Naive thymus-derived CD4-positive, alpha-beta T cell (primary cell): ENCODE results near the gene FAM43B. TPM values are rescaled to one million over a fixed set of nuclear protein-coding genes. Genes with fewer than 3 reads are reported as not detected.

Experiments used
- ATAC-seq: fragments of 150-1000 bp; cut with Tn5 transposase; 2 replicates; pipeline ENCODE4 v1.10.0; 2021; ENCODE audit warnings: mild to moderate bottlenecking, moderate library complexity
- CTCF ChIA-PET: fragments of 350-600 bp; sonication (Branson Sonifier 250); formaldehyde crosslinking; loops from one replicate; lab custom pipeline; 2021; ENCODE audit warnings: antibody characterized with exemption; lab: Charles Lee
- POLR2A ChIA-PET: fragments of 350-600 bp; sonication (Branson Sonifier 250); formaldehyde crosslinking; loops from one replicate; lab custom pipeline; 2021; ENCODE audit warnings: antibody characterized with exemption, inconsistent platforms; lab: Charles Lee
- DNase-seq, 9 donors: peaks; one replicate each; pipeline versions ENCODE4 v3.0.0 to v3.0.0-alpha.2; 2020 to 2022; ENCODE audit warnings: mixed read lengths in 1 of 9
- H3K27ac ChIP-seq: one replicate; pipeline ENCODE4 v1.7.0; 2013; ENCODE audit warnings: mild to moderate bottlenecking, low read depth, low read length, moderate library complexity
- H3K27me3 ChIP-seq, 2 donors: one replicate each; pipeline ENCODE4 v1.7.0; 2013; ENCODE audit warnings: low read length in 2 of 2, mild to moderate bottlenecking in 2 of 2, moderate library complexity in 2 of 2; ENCODE audit not compliant: control insufficient read depth in 2 of 2, insufficient read depth in 2 of 2
- H3K36me3 ChIP-seq, 3 experiments: 1 replicate in 2 of 3; 2 replicates in 1 of 3; pipeline ENCODE4 v1.7.0; 2013; ENCODE audit warnings: low read length in 3 of 3, mild to moderate bottlenecking in 3 of 3, moderate library complexity in 1 of 3; ENCODE audit not compliant: insufficient read depth in 3 of 3, control insufficient read depth in 2 of 3
- H3K4me1 ChIP-seq, 2 donors: one replicate each; pipeline ENCODE4 v1.7.0; 2013; ENCODE audit warnings: low read length in 2 of 2, mild to moderate bottlenecking in 2 of 2, moderate library complexity in 1 of 2; ENCODE audit not compliant: control insufficient read depth in 2 of 2, insufficient read depth in 2 of 2
- H3K4me3 ChIP-seq: 2 replicates; pipeline ENCODE4 v1.7.0; 2013; ENCODE audit warnings: mild to moderate bottlenecking, low read length
- H3K9me3 ChIP-seq, 3 experiments: 1 replicate in 2 of 3; 2 replicates in 1 of 3; pipeline ENCODE4 v1.7.0; 2013; ENCODE audit warnings: low read length in 3 of 3; ENCODE audit not compliant: control insufficient read depth in 2 of 3
- H3K27ac Mint-ChIP-seq, 9 donors: one replicate each; pipeline ENCODE4 v1.8.0; 2020 to 2022; ENCODE audit warnings: mixed read lengths in 9 of 9, mild to moderate bottlenecking in 8 of 9, moderate library complexity in 5 of 9, inconsistent platforms in 2 of 9
- H3K27me3 Mint-ChIP-seq, 5 donors: one replicate each; pipeline ENCODE4 v1.8.0; 2021 to 2022; ENCODE audit warnings: mixed read lengths in 5 of 5, mild to moderate bottlenecking in 1 of 5
- H3K36me3 Mint-ChIP-seq, 5 donors: one replicate each; pipeline ENCODE4 v1.8.0; 2020 to 2022; ENCODE audit warnings: mixed read lengths in 5 of 5, mild to moderate bottlenecking in 3 of 5, inconsistent platforms in 1 of 5
- H3K4me1 Mint-ChIP-seq, 7 donors: one replicate each; pipeline ENCODE4 v1.8.0; 2020 to 2022; ENCODE audit warnings: mixed read lengths in 7 of 7, mild to moderate bottlenecking in 3 of 7, inconsistent platforms in 1 of 7
- H3K4me3 Mint-ChIP-seq, 10 donors: one replicate each; pipeline ENCODE4 v1.8.0; 2020 to 2022; ENCODE audit warnings: mild to moderate bottlenecking in 10 of 10, mixed read lengths in 10 of 10, moderate library complexity in 6 of 10, inconsistent platforms in 2 of 10
- H3K9me3 Mint-ChIP-seq, 11 donors: one replicate each; pipeline ENCODE4 v1.8.0; 2020 to 2022; ENCODE audit warnings: mixed read lengths in 11 of 11, mild to moderate bottlenecking in 4 of 11, inconsistent platforms in 1 of 11, moderate library complexity in 1 of 11
- intact Hi-C, 2 donors: fragments of 100-400 bp; cut with micrococcal nuclease; formaldehyde crosslinking; loops; one replicate each; pipeline ENCODE4 v1.15.1; 2023
- polyA plus RNA-seq, 2 donors: library from polyadenylated mRNA; unstranded; fragments of 300-500 nt; fragmentation: Illumina TruSeq; gene quantifications; one replicate each; pipeline ENCODE4 v1.2.3, GENCODE V29; 2021
- total RNA-seq, 6 experiments: library from RNA in 5 of 6; stranded (reverse) in 5 of 6; gene quantifications; 1 replicate in 5 of 6; 2 replicates in 1 of 6; pipeline ENCODE4 v1.2.3 and lab custom pipeline; 2021 to 2026

FAM43B gene
- total and polyA plus RNA-seq, 7 experiments from 2014 or later, result not detected

GRCh38 chr1:20530901-20531300 is 21.5 kb upstream of the FAM43B start:
- ChIA-PET POLR2A (no interaction called here), CTCF (no interaction called here)
- Histone ChIP-seq H3K4me3 (no peak overlapping the region), H3K9me3 (no peaks in the 10 kb centered on the region), H3K27me3 (peaks cover 0 to 10% of the 10 kb centered on the region in 2 donors), H3K36me3 (no peaks in the 10 kb centered on the region), H3K27ac (no peak overlapping the region), H3K4me1 (no peaks in the 10 kb centered on the region)
- ATAC-seq (no peak), DNase-seq (no peak)
- H3K27me3 Mint-ChIP-seq, result peaks cover 42 to 78% (median 67%) of the 10 kb centered on the region in 5 donors
- H3K36me3 Mint-ChIP-seq, result no peaks in the 10 kb centered on the region
- no peak overlapping the region for H3K27ac Mint-ChIP-seq
- peaks cover 0 to 2% (median 0%) of the 10 kb centered on the region in 11 donors for H3K9me3 Mint-ChIP-seq
- H3K4me1 Mint-ChIP-seq, result no peaks in the 10 kb centered on the region
- no peak overlapping the region for H3K4me3 Mint-ChIP-seq
- intact Hi-C loops, result no loop called here

- Mint-ChIP-seq H3K9me3 (peaks cover 0 to 2% (median 0%) of the 10 kb centered on the region in 11 donors), H3K36me3 (no peaks in the 10 kb centered on the region), H3K4me1 (no peaks in the 10 kb centered on the region), H3K4me3 (no peak overlapping the region), H3K27me3 (peaks cover 35 to 67% (median 61%) of the 10 kb centered on the region in 5 donors), H3K27ac (no peak overlapping the region)
- H3K9me3 ChIP-seq, result no peaks in the 10 kb centered on the region
- POLR2A ChIA-PET, result no interaction called here
- H3K4me3 ChIP-seq, result no peak overlapping the region
- intact Hi-C loops, result no loop called here
- H3K27ac ChIP-seq, result no peak overlapping the region
- no peak for DNase-seq
- H3K4me1 ChIP-seq, result no peaks in the 10 kb centered on the region
- no peak for ATAC-seq
- CTCF ChIA-PET, result no interaction called here
- H3K27me3 ChIP-seq, result peaks cover 0 to 10% of the 10 kb centered on the region in 2 donors
- H3K36me3 ChIP-seq, result no peaks in the 10 kb centered on the region
Measured at GRCh38 chr1:20533635-20534034, 18.7 kb upstream of the FAM43B start.

GRCh38 chr1:20534659-20535417 is 17.5 kb upstream of the FAM43B start:
- Mint-ChIP-seq H3K4me1 (no peaks in the 10 kb centered on the region), H3K36me3 (no peaks in the 10 kb centered on the region), H3K27ac (no peak overlapping the region), H3K4me3 (no peak overlapping the region), H3K9me3 (peaks cover 0 to 2% (median 0%) of the 10 kb centered on the region in 11 donors), H3K27me3 (peaks cover 30 to 57% (median 55%) of the 10 kb centered on the region in 5 donors)
- ChIA-PET POLR2A (no interaction called here), CTCF (no interaction called here)
- Histone ChIP-seq H3K27ac (no peak overlapping the region), H3K27me3 (peaks cover 0 to 5% of the 10 kb centered on the region in 2 donors), H3K9me3 (no peaks in the 10 kb centered on the region), H3K36me3 (no peaks in the 10 kb centered on the region), H3K4me3 (no peak overlapping the region), H3K4me1 (no peaks in the 10 kb centered on the region)
- DNase-seq (no peak), ATAC-seq (no peak)
- intact Hi-C loops, result no loop called here

GRCh38 chr1:20538227-20538626 is 14.1 kb upstream of the FAM43B start:
- Mint-ChIP-seq H3K4me1 (no peaks in the 10 kb centered on the region), H3K9me3 (no peaks in the 10 kb centered on the region), H3K4me3 (no peak overlapping the region), H3K27me3 (peaks cover 23 to 58% (median 49%) of the 10 kb centered on the region in 5 donors), H3K36me3 (no peaks in the 10 kb centered on the region), H3K27ac (no peak overlapping the region)
- intact Hi-C loops, result no loop called here
- Histone ChIP-seq H3K4me1 (no peaks in the 10 kb centered on the region), H3K27ac (no peak overlapping the region), H3K36me3 (no peaks in the 10 kb centered on the region), H3K9me3 (no peaks in the 10 kb centered on the region), H3K27me3 (no peaks in the 10 kb centered on the region), H3K4me3 (no peak overlapping the region)
- ATAC-seq (no peak), DNase-seq (no peak)
- ChIA-PET CTCF (interaction anchor here (0.6 kb wide), 1 partner anchor 1926 kb away, joined by 3 read pairs; no protein-coding TSS in a partner anchor), POLR2A (no interaction called here)

GRCh38 chr1:20538760-20539551 is 13.4 kb upstream of the FAM43B start:
- H3K9me3 Mint-ChIP-seq, result no peaks in the 10 kb centered on the region
- no peak overlapping the region for H3K4me3 Mint-ChIP-seq
- Histone ChIP-seq H3K9me3 (no peaks in the 10 kb centered on the region), H3K4me1 (no peaks in the 10 kb centered on the region), H3K36me3 (no peaks in the 10 kb centered on the region), H3K4me3 (no peak overlapping the region), H3K27ac (no peak overlapping the region), H3K27me3 (no peaks in the 10 kb centered on the region)
- no peaks in the 10 kb centered on the region for H3K4me1 Mint-ChIP-seq
- POLR2A ChIA-PET, result no interaction called here
- H3K27me3 Mint-ChIP-seq, result peaks cover 18 to 58% (median 43%) of the 10 kb centered on the region in 5 donors
- H3K27ac Mint-ChIP-seq, result no peak overlapping the region
- intact Hi-C loops, result no loop called here
- H3K36me3 Mint-ChIP-seq, result no peaks in the 10 kb centered on the region
- no peak for DNase-seq
- CTCF ChIA-PET, result interaction anchor here (0.6 kb wide), 1 partner anchor 1925 kb away, joined by 3 read pairs; no protein-coding TSS in a partner anchor
- no peak for ATAC-seq

GRCh38 chr1:20540281-20540680 is 12.1 kb upstream of the FAM43B start:
- CTCF ChIA-PET, result no interaction called here
- no peak overlapping the region for H3K27ac Mint-ChIP-seq
- ATAC-seq (no peak), DNase-seq (no peak)
- Histone ChIP-seq H3K27me3 (no peaks in the 10 kb centered on the region), H3K27ac (no peak overlapping the region), H3K4me3 (no peak overlapping the region), H3K4me1 (no peaks in the 10 kb centered on the region), H3K9me3 (no peaks in the 10 kb centered on the region), H3K36me3 (no peaks in the 10 kb centered on the region)
- H3K4me1 Mint-ChIP-seq, result no peaks in the 10 kb centered on the region
- H3K4me3 Mint-ChIP-seq, result no peak overlapping the region
- no peaks in the 10 kb centered on the region for H3K36me3 Mint-ChIP-seq
- H3K27me3 Mint-ChIP-seq, result peaks cover 9 to 57% (median 34%) of the 10 kb centered on the region in 5 donors
- POLR2A ChIA-PET, result no interaction called here
- H3K9me3 Mint-ChIP-seq, result no peaks in the 10 kb centered on the region
- intact Hi-C loops, result no loop called here
